ENCODE data around the gene SNX18. TPM values are rescaled to one million over a fixed set of nuclear protein-coding genes. Genes with fewer than 3 reads are reported as not detected.
"Not testable (repeated sequence)": the region's sequence is repeated elsewhere in the genome, so short reads cannot be mapped to it uniquely, and the experiment has no call there.

SNX18 gene
- total and polyA plus RNA-seq, 8 donors = 15.3 to 39.2 (median 20.0) TPM

- Histone ChIP-seq H3K4me1 (no peaks in the 10 kb centered on the region), H3K27ac (no peak overlapping the region), H3K4me3 (no peak overlapping the region), H3K36me3 (no peaks in the 10 kb centered on the region), H3K27me3 (no peaks in the 10 kb centered on the region), H3K9me3 (no peaks in the 10 kb centered on the region)
- intact Hi-C loops (cut with DNase I) = no loop called here
- no peak for DNase-seq
- no peak for ATAC-seq
- TF ChIP-seq, protein P1, sequence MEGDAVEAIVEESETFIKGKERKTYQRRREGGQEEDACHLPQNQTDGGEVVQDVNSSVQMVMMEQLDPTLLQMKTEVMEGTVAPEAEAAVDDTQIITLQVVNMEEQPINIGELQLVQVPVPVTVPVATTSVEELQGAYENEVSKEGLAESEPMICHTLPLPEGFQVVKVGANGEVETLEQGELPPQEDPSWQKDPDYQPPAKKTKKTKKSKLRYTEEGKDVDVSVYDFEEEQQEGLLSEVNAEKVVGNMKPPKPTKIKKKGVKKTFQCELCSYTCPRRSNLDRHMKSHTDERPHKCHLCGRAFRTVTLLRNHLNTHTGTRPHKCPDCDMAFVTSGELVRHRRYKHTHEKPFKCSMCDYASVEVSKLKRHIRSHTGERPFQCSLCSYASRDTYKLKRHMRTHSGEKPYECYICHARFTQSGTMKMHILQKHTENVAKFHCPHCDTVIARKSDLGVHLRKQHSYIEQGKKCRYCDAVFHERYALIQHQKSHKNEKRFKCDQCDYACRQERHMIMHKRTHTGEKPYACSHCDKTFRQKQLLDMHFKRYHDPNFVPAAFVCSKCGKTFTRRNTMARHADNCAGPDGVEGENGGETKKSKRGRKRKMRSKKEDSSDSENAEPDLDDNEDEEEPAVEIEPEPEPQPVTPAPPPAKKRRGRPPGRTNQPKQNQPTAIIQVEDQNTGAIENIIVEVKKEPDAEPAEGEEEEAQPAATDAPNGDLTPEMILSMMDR (IDR thresholded peaks at IDR 0.05) = no peak
These were observed 33.2 kb upstream of the SNX18 start for GRCh38 chr5:54484219-54484894.

- H3K27me3 ChIP-seq; DNase-seq; H3K9me3 ChIP-seq; H3K4me1 ChIP-seq; H3K36me3 ChIP-seq; ATAC-seq; H3K27ac ChIP-seq; H3K4me3 ChIP-seq; intact Hi-C loops (cut with DNase I): not testable (repeated sequence)
These were observed 31.9 kb upstream of the SNX18 start for GRCh38 chr5:54485659-54486058.

DNA sequence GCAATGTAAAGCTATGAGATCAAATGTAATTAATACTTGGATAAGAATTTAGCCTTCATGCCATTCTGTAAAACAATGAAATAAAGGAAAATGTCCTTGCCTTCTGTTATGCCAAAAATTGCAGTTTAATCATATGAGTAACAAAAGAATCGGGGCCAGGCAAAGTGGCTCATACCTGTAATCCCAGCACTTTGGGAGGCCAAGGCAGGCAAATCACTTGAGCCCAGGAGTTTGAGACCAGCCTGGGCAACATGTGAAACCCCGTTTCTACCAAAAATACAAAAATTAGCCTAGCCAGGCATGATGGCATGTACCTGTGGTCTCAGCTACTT lies 27.9 kb upstream of the SNX18 start:
- H3K27ac ChIP-seq; ATAC-seq; H3K27me3 ChIP-seq; H3K36me3 ChIP-seq; intact Hi-C loops (cut with DNase I); H3K9me3 ChIP-seq; DNase-seq; H3K4me3 ChIP-seq; H3K4me1 ChIP-seq: not testable (repeated sequence)

- ATAC-seq (no peak), DNase-seq (no peak)
- TF ChIP-seq, protein P1 (IDR thresholded peaks at IDR 0.05) = no peak
- no peak overlapping the region for H3K27ac ChIP-seq
- H3K4me1 ChIP-seq = no peaks in the 10 kb centered on the region
- H3K27me3 ChIP-seq = no peaks in the 10 kb centered on the region
- intact Hi-C loops (cut with DNase I) = no loop called here
- no peak overlapping the region for H3K4me3 ChIP-seq
- H3K9me3 ChIP-seq = no peaks in the 10 kb centered on the region
- H3K36me3 ChIP-seq = no peaks in the 10 kb centered on the region
These were observed 26.2 kb upstream of the SNX18 start for GRCh38 chr5:54491326-54491725.

DNA sequence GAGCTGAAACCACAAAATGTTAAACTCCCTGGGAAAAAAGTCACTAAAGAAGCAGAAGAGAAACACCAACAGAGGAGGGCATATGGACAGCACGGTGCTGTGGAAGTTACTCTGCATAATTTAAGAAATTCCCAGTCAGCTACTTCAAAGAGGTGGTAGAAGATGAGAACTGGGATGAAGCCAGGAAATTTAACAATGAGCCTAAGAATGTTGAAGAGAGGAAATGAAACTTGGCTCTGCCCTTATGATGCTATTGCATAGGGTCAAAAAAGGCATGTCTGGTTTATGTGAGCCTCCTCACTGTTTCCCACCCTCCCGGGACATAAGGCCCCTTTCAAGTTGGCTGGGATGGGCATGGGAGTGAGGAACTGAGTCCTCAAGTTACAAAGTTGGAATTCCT lies 25.4 kb upstream of the SNX18 start:
- no peaks in the 10 kb centered on the region for H3K27me3 ChIP-seq
- ATAC-seq = no peak

DNA sequence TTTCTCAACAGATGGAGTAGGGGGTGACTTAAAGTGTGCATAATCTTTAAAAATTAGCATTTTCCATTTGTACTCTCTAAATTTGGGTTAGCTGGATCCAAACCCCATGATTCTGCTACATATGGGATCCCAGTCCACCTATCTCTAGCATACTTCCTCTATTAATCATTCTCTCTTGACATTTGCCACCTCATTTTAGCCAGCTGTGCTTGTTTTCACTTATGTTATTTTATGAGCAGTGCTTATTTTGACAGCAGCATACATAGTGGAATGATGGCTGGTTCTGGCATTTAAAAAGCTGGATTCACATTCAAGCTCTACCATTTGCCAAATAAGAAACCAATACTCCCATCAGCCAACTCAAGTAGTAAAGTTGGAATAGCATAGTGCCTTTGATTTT lies 22.5 kb upstream of the SNX18 start:
- DNase-seq (no peak), ATAC-seq (no peak)
- TF ChIP-seq, protein P1 (IDR thresholded peaks at IDR 0.05) = no peak
- no peaks in the 10 kb centered on the region for H3K4me1 ChIP-seq
- intact Hi-C loops (cut with DNase I) = no loop called here
- H3K36me3 ChIP-seq = no peaks in the 10 kb centered on the region
- H3K27me3 ChIP-seq = no peaks in the 10 kb centered on the region
- no peak overlapping the region for H3K27ac ChIP-seq
- H3K4me3 ChIP-seq = no peak overlapping the region
- no peaks in the 10 kb centered on the region for H3K9me3 ChIP-seq

More for the DNA sequence above, 25.4 kb upstream of the SNX18 start:
- no peaks in the 10 kb centered on the region for H3K4me1 ChIP-seq
- H3K4me3 ChIP-seq = no peak overlapping the region
- no peak overlapping the region for H3K27ac ChIP-seq
- TF ChIP-seq, protein P1 (IDR thresholded peaks at IDR 0.05) = no peak
- H3K9me3 ChIP-seq = no peaks in the 10 kb centered on the region
- DNase-seq = no peak
- intact Hi-C loops (cut with DNase I) = no loop called here
- H3K36me3 ChIP-seq = no peaks in the 10 kb centered on the region

Data from left lung (tissue), 10 donors.